Fibroblast of skin of right quadriceps (primary cell): ENCODE measurements around the gene PBRM1.

Experiments
- DNase-seq: peaks from one replicate; pipeline ENCODE4 v3.0.0-alpha.2; 2013

The PBRM1 gene

DNA sequence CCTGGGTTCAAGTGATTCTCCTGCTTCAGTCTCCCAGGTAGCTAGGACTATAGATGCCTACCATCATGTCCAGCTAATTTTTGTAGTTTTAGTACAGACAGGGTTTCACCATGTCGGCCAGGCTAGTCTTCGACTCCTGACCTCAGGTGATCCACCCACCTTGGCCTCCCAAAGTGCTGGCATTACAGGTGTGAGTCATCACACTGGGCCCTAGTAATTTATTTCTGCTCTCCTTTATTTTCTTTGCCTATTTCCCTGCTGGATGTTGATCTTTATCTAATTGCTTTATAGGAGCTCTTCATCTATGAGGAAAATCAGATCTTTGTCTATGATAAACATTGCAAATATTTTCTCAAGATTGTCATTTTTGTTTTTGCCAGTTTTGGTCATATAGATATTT lies 117.6 kb downstream of the PBRM1 start:
- no peak for DNase-seq

DNA sequence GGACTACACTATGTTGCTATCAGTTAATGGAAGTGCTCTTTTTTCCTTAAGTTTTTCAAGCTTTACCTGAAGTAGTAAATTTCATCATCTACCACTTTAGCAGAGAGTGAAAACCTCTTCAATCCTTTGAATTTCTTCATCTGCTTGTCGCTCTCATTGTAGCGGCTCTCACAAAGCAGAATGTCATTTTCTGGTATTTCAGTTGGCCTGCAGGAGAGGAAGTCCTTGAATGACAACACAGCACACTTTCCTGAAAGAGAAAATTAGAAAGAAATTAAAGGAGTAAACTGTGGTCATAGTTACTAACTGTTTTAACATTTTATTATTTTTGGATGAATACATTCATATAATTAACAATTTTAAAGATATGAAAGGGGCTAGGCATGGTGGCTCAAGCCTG lies 121.7 kb downstream of the PBRM1 start:
- no peak for DNase-seq

DNA sequence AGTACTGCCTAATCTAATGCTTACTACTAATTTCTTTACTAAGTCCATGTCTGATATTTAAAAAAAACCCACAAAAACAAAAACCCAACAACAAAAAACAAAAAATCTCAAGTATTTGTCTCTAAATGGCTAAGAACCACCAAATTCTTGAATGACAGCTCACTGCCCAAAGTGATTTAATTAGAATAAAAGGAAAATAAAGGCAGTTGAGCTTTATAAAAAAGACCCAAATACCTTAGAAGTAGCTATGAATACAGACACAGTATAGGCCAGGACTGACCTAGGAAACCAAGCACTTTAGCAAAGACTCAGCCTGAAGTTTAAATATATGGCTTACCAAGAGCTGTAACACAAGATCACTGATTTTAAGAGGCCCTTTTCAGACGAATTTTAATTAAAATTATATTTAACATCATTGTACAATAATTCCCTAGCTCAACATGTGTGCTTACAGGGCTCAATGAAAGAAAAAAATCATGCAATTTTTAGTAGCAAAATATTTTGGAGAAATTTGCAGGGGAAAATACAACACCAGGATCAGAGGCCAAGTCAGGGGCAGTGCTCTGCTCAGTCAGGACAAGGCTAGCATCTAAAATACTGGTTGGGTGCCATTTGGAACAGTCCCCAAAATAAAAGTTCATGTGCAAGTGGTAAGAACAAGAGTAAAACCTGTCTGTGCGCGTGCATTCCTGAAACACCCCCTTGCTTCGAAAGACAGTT lies 124.5 kb downstream of the PBRM1 start:
- DNase-seq: no peak

DNA sequence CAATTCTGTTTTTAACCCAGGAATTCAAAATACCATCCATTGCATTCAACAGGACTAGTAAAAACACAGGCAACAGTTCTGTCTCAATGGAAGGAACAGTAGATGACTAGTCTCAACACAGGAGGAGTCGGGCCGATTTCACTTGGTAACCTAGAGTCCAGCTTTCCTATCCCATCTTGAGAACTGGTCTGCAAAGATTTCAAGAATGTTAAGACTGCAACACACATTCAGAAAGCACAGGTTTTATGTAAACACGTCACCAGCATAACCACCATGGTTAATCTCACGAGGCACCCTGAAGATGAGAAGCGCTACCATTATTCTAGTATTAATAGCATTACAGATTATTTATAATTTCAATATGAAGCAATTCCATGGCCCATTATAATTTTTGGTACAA lies 127.3 kb downstream of the PBRM1 start:
- no peak for DNase-seq

DNA sequence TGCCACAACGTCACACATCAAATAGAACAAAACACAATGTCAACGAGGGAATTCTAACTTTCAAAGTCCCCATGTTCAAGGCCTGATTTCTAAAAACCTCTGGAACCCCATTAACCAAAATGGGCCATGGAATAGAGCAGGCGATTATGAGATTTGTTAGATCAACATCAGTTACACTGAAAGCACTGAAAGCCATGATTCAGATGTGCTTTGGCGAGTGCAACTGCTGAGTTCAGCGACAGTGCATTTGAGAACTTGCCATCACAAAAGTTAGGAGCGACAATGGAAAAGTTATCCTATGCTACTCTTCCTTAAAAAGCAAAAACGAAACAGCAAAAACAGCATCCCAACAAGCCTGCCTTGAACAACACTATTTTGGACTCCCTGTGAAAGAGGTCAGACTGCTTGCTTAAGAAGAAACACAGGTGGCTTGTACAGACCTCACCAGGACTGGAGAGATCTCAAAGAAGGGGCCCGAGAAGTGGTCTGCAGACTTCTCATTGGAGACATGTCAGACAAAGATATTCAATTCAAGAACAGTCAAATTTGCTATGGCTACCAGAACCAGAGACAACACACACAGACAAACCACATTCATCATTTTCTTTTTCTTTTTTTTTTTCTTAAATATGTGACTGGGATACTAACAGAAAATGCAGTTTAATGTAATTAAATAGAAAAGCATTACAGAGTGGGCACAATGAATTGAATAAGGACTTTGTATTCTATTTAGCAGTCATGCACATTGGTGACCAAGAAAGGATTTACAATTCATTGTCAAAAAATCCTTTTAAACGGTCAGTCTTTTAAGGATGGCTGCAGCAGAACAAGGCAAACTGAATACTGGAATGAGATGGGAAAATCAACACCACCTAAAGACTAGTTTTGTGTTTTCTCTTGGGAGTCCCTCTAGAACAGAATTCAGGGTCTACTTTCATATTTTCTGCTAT lies 128.4 kb downstream of the PBRM1 start:
- DNase-seq: no peak

DNA sequence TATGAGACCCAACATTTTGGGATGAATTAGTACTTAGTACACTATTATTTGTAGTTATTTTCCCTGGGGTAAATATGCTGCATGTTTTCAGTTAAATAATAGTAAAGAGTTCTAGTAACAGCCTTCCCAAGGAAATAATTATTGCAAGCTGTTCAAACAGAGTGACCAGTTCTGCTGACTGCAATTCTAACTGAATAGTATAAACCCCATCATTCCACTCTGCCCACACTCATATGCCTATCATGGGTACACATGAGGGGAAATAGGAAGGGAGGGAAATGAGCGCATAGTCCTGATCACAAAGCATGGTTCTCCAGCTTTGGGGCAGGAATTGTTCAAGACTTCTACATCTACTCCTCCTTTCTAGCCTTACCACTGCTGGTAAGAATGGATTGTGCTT lies 130.7 kb downstream of the PBRM1 start:
- peak; percentile 19 for DNase-seq

DNA sequence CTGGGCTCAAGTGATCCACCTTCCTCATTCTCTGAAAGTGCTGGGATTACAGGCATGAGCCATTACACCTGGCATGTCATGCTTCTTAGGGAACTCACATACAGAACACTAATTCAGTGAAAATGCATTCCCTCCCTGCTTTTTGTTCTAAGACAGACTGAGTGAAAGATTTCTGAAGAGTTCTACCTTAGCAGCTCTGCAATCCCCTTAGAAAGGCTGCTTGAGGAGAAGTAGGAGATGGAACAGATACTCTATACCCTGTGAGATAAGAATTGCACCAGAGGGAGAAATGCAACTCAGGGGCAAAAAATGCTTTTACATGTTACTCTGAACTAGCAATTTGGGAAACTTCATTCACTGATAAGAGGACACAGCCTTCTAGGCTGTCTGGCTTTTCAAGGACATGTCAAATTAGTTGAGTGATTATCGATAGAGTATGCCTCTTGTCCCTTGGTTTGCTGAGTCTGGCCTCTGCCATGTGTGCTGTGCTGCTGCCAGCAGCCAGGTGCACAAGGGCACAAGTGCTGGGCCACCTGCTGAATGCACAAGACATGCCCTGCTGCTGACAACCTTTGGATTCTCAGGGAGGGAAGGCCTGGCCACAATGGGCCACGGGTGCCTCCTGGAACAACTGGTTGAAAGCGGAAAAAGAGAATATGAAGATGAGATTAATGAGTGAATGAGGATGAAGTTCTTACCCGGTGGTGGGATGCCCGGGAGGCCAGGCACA lies 131.5 kb downstream of the PBRM1 start:
- DNase-seq: no peak

DNA sequence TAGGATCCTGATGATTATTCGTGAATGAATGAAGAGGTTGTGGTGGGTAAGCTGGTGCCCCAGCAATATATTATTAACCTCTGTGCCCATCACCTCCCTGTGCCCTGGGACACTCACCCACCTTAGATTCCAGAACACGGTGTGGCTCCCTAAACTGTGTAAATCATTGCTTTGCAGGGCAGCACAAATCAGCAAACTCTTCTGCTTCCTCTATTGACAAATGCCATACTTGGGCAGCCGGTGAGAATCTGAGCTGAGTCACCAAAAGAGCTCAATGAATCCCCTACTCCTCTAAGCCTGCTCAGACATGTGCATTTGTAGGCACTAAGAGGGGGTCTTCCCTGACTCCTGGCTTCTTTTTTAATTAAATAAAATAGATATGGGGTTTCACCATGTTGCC lies 133.6 kb downstream of the PBRM1 start:
- no peak for DNase-seq

DNA sequence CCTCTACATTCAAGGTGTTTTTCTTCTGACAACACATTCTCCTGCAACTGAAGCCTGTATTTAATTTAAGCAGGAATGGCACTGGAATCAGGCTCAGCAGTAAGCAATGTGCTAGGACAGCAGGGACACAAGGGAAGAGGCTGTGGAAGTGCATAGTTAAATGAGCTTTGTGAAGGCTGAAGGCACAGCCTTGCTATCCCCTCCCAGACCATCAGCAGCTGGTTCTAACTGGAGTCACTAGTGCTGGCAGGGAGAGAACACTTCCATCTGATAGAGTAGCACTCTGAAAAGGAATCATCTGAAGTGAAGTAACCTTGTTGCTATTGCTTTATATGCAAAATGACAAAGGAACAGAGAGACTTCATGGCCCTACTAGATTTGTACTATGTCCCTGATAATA lies 134.6 kb downstream of the PBRM1 start:
- DNase-seq: no peak

DNA sequence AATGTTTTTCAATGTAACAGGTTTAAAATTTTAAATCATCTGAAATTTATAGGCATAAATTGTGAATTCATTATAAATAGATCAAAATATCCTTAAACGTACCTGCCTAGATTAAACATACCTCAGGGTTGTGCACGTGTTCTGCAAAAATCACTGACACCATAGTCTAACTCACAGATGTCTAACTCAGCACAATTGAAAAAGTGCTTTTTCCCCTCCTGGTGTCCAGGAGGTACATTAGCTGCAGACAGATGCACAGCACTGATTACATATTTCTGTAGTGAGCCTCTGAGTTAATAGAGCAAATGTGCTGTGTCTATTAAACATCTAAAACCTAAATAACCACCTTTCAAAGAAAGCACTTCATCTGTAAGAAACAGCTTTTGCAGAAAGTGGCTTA lies 138.6 kb downstream of the PBRM1 start:
- DNase-seq: no peak

DNA sequence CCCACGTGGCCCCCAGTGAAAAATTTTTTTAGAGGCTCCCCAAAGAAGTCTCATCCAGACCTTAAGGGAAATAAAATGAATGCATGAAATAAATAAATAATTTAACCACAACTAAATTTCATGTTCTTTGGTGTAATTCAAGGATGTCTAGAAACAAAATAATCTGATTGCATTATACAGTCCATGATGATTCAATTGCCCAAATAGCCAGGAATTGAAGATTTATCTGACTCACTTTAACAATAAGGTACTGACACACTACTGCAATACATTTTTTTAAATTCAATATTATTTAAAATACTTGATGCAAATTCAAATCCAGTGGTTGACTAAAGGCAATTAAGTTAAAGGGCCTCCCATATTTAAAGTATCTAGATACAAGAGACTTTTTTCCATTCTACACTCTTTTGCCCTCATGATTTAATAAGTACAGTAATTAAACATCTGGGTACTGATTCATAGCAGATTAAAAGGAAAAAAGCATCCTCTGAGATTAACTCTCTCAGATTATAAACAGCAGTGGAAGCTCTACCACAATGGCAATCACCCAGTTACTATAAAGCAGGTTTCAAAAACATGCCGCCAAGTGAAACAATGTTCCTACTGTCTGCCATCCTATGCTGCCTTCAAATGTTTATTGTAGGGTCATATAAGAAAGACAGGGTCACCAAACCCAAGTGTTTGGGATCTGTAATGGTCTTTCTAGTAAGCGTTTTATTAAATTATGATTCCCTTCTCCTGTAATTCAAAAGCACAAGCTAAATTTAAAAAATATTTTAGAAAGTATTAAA lies 139.4 kb downstream of the PBRM1 start:
- DNase-seq: peak; percentile 16

DNA sequence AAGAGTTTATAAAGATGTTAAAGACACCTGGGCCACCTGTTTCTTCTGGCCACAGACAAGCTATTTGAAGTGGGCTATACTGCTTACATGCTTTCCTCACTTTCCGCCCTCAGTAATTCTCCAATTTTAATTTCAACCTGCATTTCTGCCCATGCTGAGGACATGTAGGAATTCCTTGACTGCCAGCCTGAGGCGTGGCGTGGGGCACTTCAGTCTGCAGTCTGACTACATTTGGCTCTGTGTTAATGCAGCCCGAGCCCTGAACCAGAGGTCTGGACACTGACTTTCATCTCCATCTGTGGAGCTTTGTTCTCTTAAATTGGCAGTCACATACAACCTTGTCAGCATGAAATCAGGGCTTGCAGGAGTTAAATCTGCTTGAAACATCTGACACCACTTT lies 140.8 kb downstream of the PBRM1 start:
- DNase-seq: no peak

DNA sequence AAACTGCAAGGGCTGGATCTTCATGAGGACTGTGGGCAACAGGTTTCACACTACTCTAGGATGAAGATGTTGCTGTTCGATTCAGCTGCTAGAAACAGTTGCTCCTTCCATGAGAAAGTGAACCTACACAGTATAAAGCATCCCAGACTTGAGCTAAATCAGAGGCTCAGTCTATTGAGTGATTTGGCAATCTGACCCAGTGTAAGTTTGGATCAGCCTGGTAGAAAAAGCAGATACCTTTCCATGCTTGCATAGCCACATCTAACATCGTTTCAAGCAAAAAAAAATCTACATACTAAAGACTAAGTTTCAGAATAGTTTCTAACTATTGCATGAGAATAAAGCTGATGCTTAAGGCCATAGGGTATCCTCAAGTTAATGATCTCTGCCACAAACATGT lies 144.7 kb downstream of the PBRM1 start:
- no peak for DNase-seq

DNA sequence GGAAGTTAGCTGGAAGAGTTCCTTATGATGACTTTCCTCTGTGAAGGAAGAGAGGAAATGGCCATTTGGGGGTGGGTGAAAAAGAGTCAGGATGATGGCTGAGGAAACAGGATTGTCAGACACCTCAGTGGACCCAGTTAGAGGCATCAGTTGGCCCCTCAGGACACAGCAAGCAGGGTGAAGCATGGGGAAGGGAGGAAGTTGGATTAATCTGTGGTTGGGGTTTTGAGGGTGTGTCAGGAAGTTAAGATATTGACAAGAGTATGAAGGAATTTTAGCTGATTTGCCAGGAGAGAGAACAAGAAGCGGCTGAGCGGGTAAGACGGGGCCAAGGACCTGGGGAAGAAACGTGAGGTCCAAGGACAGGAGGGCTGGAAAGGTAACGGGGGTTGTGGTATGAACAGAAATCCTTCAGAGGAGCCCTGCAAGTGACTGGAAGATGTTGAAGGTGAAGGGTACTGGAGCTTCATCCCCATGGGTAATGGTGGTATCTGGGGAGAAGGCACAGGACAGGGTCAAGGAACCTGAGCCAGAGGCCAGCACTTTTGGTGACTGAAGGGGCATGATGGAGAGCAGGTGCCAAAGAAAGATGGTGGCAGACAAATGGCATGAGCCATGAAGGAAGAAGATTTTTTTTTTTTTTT lies 146.6 kb downstream of the PBRM1 start:
- no peak for DNase-seq

DNA sequence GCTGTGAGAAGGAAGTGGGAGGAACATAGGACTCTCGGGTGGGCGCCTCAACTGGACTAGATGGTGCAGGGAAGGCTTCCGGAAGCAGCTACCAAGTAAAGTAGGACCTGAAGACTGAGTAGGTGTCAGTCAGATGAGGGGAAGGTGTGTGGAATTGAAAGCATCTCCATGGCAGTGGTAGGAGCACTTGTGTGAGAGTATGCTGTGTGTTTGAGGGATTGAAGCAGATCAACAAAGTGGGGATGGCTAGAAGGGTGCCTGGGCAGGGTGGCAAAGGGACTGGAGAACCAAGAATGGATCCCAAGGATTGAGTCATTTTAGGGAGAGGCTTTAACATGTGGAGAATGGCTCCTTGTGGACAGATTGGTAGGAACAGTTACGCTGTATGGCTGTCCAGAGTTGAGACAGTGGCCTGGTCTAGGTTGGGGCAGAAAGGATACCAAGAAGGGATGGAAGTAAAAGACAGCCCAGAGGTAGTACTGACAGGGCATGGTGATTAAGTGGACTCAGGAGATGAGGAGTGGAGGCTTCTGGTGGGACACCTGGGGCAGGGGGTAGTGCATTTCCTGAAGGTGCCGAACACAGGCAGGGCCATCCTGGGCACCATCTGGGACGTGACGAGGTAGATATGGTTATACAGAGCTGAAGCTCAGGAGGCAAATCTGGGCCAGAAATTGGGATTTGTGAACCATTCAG lies 147.8 kb downstream of the PBRM1 start:
- DNase-seq: no peak

DNA sequence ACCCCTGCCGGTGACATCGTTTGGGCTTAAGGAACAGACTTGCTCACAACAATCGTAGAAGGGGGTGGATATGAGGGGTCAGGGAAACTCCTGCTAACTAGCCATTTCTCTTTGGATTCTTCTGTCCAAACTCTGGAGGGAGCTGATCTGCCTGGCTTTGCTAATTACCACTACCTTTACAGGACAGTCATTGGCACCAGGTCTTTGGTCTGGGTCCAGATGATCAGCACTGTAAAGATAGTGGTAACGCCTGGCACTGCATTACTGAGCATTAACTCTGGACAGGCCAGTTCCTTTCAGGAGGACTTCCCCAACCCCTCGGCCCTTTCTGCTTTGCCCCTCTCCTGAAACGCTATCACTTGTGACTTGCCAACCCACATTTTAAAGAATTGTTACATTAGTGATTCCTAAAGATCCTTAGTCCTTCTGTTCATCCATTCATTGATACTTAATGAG lies 148.5 kb downstream of the PBRM1 start:
- DNase-seq: no peak

DNA sequence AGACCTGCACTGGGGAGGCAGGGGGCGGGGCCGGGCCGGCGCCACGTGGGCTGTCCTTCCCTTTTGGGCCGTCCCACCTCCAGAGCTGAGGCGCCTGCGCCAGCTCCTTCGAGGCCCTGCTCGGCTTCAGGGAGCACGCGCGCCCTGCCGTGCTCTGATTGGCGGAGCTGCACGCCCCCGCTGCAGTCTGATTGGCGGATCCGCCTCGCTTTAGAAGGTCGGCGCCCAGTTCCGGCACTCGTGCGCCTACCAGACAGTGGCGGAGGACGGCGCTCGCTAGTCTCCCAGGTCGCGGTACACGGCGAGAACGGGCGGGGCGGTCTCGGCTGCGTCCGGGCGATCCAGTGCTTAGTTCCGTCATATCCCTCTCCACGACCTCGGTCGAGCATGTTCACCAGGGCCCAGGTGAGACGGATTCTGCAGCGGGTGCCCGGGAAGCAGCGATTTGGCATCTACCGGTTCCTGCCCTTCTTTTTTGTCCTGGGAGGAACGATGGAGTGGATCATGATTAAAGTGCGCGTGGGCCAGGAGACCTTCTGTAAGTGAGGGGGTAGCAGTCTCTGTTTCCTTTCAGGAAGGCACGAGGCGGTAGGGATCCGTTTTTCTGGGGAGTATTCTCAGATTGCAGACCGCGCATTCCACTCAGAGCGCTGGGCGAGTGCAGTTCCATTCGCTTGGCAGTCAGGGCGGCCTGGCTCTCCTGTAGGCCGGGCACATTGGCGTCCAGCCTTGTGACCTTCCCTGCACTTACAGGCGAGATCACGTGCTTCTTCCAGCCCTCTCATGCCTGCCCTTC lies 149.1 kb downstream of the PBRM1 start, which contains the start of gene UQCC5:
UQCC5 (plus strand) TSS at position 237 of the 796 bp plus-strand sequence; CDS start at position 388, 151 bp downstream.
- DNase-seq: peak; percentile 99

DNA sequence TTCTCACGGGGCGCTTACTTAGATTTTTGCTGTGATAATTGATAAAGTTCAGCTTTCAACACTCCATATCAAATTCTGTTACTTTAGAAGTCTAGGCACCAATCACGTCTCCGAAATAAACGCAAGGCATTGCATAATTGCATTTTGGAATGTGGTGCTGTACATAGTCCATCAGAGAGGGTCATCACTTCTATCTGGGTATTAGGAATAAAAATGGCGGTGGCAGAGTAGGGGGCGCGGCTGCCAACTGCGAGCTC lies 149.7 kb downstream of the PBRM1 start:
- DNase-seq: no peak

DNA sequence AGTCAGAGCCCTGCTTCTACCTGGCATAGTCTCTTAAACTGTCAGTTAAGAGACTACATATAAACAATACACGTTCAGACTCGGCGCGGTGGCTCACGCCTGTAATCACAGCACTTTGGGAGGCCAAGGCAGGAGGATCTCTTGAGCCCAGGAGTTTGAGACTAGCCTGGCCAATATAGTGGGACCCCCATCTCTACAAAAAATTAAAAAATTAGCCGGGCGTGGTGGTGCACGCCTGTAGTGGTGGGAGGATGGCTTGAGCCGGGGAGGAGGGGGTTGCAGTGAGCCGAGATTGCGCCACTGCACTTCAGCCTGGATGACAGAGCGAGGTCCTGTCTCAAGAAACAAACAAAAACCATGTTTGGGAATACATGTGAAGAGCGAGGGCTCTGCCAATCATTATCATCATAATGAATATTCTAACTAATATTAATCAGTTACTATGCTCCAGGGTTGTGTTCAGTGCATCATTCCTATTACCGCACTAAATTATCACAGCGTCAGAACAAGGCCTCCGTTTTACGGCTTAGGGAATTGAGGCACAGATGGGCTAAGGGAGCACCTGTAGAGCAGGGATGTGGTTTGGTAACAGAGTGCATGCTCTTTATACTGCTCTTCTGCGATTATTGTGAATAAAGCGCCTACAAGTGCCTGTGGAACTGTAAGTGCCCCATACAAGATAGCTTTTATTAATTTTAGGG lies 150.2 kb downstream of the PBRM1 start:
- no peak for DNase-seq
